ENCODE results near the gene ZNF35.

DNA sequence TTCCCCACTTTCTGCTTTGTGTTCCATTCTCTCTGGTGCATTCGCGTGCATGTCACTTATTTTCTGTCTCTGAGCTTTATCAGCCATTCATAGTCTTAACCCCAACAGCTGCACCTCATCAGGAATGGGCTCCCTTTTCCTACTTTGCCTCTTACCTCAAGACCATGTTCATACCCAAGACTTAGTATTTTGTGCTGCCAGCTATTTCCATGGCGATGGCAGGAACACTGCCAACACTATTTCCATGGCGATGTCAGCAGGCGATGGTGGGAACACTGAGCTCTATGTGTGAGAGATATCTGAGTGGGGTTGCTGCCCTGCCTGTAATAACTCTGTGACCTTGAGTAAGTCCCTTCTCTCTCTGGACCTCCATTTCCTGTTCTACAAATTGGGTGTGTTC lies 5.5 kb downstream of the ZNF35 start:
- no peak for TF ChIP-seq ZNF8 (CRISPR knock-in tag; IDR thresholded peaks at IDR 0.05)
- no peak for TF ChIP-seq ZC3H10 (CRISPR knock-in tag; IDR thresholded peaks at IDR 0.05)
- no peak for TF ChIP-seq ISL1 (CRISPR knock-in tag; IDR thresholded peaks at IDR 0.05)
- no peak for TF ChIP-seq RARB (CRISPR knock-in tag; IDR thresholded peaks at IDR 0.05)
- no peak for TF ChIP-seq TCF4 (CRISPR knock-in tag; IDR thresholded peaks at IDR 0.05; ENCODE audit: borderline replicate concordance)
- TF ChIP-seq, protein P1, sequence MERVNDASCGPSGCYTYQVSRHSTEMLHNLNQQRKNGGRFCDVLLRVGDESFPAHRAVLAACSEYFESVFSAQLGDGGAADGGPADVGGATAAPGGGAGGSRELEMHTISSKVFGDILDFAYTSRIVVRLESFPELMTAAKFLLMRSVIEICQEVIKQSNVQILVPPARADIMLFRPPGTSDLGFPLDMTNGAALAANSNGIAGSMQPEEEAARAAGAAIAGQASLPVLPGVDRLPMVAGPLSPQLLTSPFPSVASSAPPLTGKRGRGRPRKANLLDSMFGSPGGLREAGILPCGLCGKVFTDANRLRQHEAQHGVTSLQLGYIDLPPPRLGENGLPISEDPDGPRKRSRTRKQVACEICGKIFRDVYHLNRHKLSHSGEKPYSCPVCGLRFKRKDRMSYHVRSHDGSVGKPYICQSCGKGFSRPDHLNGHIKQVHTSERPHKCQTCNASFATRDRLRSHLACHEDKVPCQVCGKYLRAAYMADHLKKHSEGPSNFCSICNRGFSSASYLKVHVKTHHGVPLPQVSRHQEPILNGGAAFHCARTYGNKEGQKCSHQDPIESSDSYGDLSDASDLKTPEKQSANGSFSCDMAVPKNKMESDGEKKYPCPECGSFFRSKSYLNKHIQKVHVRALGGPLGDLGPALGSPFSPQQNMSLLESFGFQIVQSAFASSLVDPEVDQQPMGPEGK (CRISPR knock-in tag; IDR thresholded peaks at IDR 0.05; ENCODE audit: borderline replicate concordance) = no peak
- no peak for TF ChIP-seq SNAI2 (CRISPR knock-in tag; IDR thresholded peaks at IDR 0.05)
- TF ChIP-seq ARNTL (CRISPR knock-in tag; IDR thresholded peaks at IDR 0.05; ENCODE audit: borderline replicate concordance, low read depth) = no peak
- no peak for TF ChIP-seq BACH2 (CRISPR knock-in tag; IDR thresholded peaks at IDR 0.05; ENCODE audit: borderline replicate concordance)
- no peak for TF ChIP-seq ZNF70 (CRISPR knock-in tag; IDR thresholded peaks at IDR 0.05)
- no peak for TF ChIP-seq ZFP30 (CRISPR knock-in tag; IDR thresholded peaks at IDR 0.05)
- no peak for TF ChIP-seq PPARA (CRISPR knock-in tag; IDR thresholded peaks at IDR 0.05; ENCODE audit: borderline replicate concordance)
